ENCODE data around the gene PLCG1. TPM values are rescaled to one million over a fixed set of nuclear protein-coding genes. Genes with fewer than 3 reads are reported as not detected.
A peak's percentile ranks its signal among the peaks of the same experiment; 100 is the strongest.

PLCG1 gene
- 297 and 320 TPM in 2 replicates for total RNA-seq
- long read RNA-seq, partial matches to known transcripts: 18 of 23 reads
- long read RNA-seq, other reads (novel, unspliced or antisense): 5 of 23 reads

DNA sequence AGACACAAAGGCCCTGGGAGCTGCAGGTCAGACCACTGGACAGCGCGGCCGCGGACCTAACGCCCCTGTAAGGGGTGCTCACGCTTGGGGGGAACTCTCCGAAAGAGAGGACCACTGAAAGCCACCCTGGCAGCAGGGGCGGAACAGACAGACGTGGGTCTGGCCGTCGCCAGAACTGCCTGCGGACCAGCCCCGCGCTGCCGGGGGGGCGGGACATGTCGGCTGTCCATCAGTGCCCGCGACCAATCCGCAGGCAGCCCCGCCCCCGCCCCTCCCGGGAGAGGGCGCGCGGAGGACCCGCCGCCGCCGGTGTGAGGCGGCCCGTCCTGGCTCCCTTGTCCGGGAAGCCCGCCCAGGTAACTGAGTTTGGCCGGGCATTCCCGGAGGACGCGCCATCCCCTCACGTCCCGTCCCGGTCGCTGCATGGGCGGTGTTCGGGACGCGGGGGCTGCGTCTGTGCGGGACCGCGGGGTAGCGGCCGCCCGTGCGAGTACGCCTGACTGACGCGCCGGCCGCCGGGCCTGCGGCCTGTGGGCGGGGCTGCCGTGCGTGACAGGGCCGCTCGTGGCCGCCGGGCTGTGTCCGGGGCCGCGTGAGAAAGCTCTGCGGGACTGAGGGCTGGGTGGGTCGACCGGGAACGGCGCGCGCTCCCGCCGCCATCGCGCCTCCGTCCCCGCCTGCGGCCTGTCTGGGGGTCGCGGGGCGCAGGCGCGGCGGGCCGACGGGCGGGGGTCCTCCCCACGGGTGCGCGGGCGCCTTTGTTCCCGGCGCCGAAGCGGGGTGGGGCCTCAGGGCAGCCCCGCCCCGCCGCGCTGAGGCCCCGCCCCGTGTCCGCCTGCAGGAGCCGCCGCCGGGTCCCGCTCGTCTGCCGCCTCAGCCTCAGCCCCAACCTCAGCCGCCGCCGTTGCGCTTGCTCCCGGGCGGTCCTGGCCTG lies at the start of gene PLCG1:
TSS of gene PLCG1 (plus strand) at position 864 of the 934 bp plus-strand sequence. CDS start 99 bp downstream, outside the sequence.
- H3K36me3 Mint-ChIP-seq (ENCODE audit: low read depth): no peaks in the 10 kb centered on the region
- peak within 1 kb of the TSS; percentile 93 for H3K4me3 Mint-ChIP-seq
- H3K27me3 Mint-ChIP-seq (ENCODE audit: low read depth): peaks cover 3% of the 10 kb centered on the region
- no peaks in the 10 kb centered on the region for H3K9me3 Mint-ChIP-seq
- TF ChIP-seq, protein P1, sequence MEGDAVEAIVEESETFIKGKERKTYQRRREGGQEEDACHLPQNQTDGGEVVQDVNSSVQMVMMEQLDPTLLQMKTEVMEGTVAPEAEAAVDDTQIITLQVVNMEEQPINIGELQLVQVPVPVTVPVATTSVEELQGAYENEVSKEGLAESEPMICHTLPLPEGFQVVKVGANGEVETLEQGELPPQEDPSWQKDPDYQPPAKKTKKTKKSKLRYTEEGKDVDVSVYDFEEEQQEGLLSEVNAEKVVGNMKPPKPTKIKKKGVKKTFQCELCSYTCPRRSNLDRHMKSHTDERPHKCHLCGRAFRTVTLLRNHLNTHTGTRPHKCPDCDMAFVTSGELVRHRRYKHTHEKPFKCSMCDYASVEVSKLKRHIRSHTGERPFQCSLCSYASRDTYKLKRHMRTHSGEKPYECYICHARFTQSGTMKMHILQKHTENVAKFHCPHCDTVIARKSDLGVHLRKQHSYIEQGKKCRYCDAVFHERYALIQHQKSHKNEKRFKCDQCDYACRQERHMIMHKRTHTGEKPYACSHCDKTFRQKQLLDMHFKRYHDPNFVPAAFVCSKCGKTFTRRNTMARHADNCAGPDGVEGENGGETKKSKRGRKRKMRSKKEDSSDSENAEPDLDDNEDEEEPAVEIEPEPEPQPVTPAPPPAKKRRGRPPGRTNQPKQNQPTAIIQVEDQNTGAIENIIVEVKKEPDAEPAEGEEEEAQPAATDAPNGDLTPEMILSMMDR (conservative IDR thresholded peaks at IDR 0.05): no peak
- peak within 1 kb of the TSS; percentile 97 for H3K27ac Mint-ChIP-seq (ENCODE audit: unreplicated experiment)
- peaks cover 50% of the 10 kb centered on the region for H3K4me1 Mint-ChIP-seq
- DNase-seq (ENCODE audit: low read depth, low spot score): peak; percentile 79

DNA sequence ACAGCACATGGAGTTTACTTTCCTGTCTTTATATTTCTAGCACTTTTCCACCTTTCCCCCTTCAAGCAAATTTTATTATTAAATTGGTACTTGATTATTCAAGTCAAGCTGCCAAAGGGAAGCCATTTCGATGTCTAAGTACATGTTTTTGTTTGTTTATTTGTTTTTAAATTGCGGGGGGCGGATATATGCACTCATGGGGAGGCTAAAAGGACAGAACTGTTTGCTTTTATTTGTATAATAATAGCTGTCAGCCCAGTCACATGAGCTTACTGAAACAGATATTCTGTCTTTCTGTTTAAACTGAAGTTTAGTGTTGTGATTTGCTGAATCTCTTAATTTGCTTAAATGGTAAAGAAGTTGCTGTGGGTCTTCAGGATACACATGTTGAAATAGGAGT lies 49.6 kb upstream of the PLCG1 start:
- no peaks in the 10 kb centered on the region for H3K9me3 Mint-ChIP-seq
- no peak overlapping the region for H3K4me3 Mint-ChIP-seq
- no peaks in the 10 kb centered on the region for H3K4me1 Mint-ChIP-seq
- no peak overlapping the region for H3K27ac Mint-ChIP-seq (ENCODE audit: unreplicated experiment)
- no peak for DNase-seq (ENCODE audit: low read depth, low spot score)
- H3K27me3 Mint-ChIP-seq (ENCODE audit: low read depth): no peaks in the 10 kb centered on the region
- TF ChIP-seq, protein P1 (conservative IDR thresholded peaks at IDR 0.05): no peak
- H3K36me3 Mint-ChIP-seq (ENCODE audit: low read depth): peaks cover 29% of the 10 kb centered on the region

DNA sequence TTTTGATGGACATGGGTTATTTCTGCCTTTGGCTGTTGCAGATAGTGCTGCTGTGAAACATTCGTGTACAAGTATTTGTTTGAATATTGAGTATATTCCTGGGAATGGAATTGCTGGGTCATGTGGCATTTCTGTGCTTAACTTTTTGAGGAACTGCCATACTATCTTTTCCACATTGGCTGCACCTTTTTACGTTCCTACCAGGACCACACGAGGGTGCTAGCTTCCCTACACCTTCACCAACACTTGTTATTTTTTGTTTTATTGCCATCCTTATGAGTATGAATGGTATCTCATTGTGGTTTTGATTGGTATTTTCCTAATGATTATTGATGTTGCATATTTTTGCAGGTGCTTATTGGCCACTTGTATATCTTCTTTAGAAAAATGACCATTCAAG lies 47.8 kb upstream of the PLCG1 start:
- H3K36me3 Mint-ChIP-seq (ENCODE audit: low read depth): peaks cover 29% of the 10 kb centered on the region
- H3K4me1 Mint-ChIP-seq: no peaks in the 10 kb centered on the region
- TF ChIP-seq, protein P1 (conservative IDR thresholded peaks at IDR 0.05): no peak
- H3K27ac Mint-ChIP-seq (ENCODE audit: unreplicated experiment): no peak overlapping the region
- H3K4me3 Mint-ChIP-seq: no peak overlapping the region
- no peak for DNase-seq (ENCODE audit: low read depth, low spot score)
- no peaks in the 10 kb centered on the region for H3K27me3 Mint-ChIP-seq (ENCODE audit: low read depth)
- H3K9me3 Mint-ChIP-seq: no peaks in the 10 kb centered on the region

DNA sequence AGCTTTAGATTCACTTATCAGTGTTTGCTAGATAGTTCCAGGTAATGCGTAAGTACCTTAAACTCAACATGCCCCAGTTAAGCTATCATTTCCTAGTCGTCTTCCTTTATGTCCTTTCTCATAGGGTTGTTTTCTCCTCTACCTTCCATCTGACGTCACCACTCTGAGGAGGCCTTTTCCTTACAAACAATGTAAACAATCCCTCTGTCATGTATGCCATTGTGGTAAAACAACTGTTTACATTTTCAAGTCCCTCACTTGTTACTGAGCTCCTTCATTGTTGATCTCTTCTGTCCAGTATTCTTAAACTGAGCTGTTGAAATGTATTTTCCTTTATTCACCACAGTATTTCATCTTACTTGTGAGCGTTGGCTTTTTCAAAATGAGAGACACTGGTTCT lies 45.4 kb upstream of the PLCG1 start:
- H3K9me3 Mint-ChIP-seq: no peaks in the 10 kb centered on the region
- no peak for DNase-seq (ENCODE audit: low read depth, low spot score)
- H3K36me3 Mint-ChIP-seq (ENCODE audit: low read depth): peaks cover 29% of the 10 kb centered on the region
- TF ChIP-seq, protein P1 (conservative IDR thresholded peaks at IDR 0.05): no peak
- H3K4me3 Mint-ChIP-seq: no peak overlapping the region
- H3K4me1 Mint-ChIP-seq: peaks cover 5% of the 10 kb centered on the region
- H3K27ac Mint-ChIP-seq (ENCODE audit: unreplicated experiment): no peak overlapping the region
- no peaks in the 10 kb centered on the region for H3K27me3 Mint-ChIP-seq (ENCODE audit: low read depth)

DNA sequence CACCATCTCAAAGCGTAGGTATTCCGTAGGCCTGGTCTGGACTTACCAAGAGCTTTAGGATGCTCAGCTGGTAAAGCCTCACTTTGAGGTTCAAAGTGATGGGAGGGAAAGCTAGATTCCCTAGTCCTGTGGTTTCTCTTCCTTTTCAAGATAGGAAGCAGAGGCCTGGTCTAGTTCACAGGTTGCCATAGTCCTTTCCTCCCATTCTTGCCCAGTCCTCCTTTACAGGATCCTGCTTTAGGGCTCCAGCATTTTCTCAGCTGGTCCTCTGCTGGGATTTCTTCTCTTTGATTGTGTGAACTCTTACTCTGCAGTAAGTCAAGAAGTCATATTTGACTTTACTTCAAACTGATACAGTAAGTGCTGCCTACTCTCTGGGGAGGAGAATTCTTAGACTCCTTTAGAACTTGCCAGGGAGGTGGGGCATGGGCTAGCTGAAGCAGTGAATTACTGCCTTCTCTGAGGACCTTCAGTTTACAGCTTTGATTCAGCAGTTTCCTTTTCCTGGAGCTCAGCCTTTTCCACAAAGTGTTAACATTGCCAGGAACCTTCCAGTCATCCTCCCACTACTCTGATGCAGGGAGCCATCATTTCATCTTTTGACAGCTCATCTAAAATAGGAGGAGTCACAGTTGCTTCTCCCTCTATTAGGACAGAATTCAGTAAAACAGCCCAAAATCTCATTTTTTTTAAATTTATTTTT lies 42.8 kb upstream of the PLCG1 start:
- H3K36me3 Mint-ChIP-seq (ENCODE audit: low read depth): peaks cover 23% of the 10 kb centered on the region
- peaks cover 5% of the 10 kb centered on the region for H3K4me1 Mint-ChIP-seq
- H3K27ac Mint-ChIP-seq (ENCODE audit: unreplicated experiment): no peak overlapping the region
- no peak overlapping the region for H3K4me3 Mint-ChIP-seq
- no peak for DNase-seq (ENCODE audit: low read depth, low spot score)
- TF ChIP-seq, protein P1 (conservative IDR thresholded peaks at IDR 0.05): no peak
- no peaks in the 10 kb centered on the region for H3K27me3 Mint-ChIP-seq (ENCODE audit: low read depth)
- H3K9me3 Mint-ChIP-seq: no peaks in the 10 kb centered on the region
